Stimulated activated CD4-positive, alpha-beta T cell treated with anti-CD3 and anti-CD28 coated beads, TNF-alpha, amount 100 ng/mL, for 24 hours (primary cell): ENCODE results near the gene SRXN1.

ENCODE experiments used
- DNase-seq, 3 experiments: peaks; one replicate each; pipeline ENCODE4 v3.0.0-alpha.2; 2020; ENCODE audit warnings: low read depth in 3 of 3

Gene SRXN1

GRCh38 chr20:635893-636338 is 17.1 kb downstream of the SRXN1 start:
- DNase-seq, result no peak

GRCh38 chr20:635028-635892 is 17.7 kb downstream of the SRXN1 start:
- DNase-seq, result no peak

DNA sequence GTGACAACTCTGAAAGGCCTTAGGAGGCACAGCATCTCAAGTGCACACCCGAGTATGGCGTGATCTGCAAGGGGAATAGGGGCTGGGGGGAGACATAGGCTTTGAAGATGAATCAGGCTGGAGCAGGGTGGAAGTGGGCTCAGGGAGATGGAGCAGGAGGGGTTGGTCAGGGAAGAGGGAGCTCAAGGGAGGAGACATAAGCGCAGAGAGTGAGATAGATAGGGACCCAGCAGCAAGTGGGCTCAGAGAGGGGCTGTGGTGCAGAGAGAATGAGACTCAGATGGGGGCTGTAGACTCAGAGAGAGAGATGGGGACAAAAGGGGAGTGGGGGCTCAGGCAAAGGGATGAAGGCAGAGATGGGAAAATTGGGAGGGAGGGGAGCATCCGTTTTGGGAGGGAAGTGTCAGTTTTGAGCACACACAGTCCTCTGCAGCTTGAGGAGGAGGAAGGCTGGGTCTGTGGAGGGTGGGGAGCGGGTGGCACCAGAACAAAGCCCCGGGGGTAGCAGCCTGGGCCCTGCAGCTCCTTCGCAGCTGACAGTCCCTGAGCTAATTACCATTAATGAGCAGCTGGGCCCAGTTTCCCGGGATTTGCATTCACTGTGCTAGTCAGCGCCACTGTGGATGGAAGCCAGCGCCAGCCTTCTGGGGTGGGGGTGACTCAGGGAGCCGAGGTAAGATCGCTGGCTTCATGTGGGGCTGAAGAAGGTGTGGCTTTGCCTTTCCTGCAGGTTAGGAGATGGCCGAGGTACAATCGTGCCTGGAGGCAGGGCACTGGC is 18.7 kb downstream of the SRXN1 start:
- DNase-seq, result no peak

GRCh38 chr20:631101-631500 is 21.9 kb downstream of the SRXN1 start:
- DNase-seq, result no peak

GRCh38 chr20:626579-626978 is 26.4 kb downstream of the SRXN1 start:
- no peak for DNase-seq

GRCh38 chr20:625360-625932 is 27.6 kb downstream of the SRXN1 start:
- DNase-seq, result no peak

- DNase-seq, result no peak
Observed at GRCh38 chr20:623704-624103, 29.3 kb downstream of the SRXN1 start.

DNA sequence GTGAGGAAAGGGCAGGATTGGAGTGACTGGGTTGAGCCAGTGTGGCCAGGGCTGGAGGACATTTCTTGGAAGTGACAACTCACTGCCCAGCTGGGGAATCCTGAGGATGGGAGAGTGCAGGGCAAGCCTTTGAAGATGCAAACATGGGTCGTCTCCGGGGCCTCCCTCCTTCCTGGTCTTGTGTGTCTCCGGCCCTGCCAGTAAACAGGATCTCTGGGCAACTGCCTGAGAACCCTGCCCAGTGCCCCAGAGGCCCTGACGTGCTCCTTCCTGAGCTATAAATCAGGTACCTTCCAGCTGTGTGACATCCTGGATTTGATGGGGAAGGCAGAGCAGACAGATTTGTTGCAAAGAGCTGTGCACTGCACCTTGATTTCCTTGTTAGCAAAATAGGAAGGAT is 30.0 kb downstream of the SRXN1 start:
- no peak for DNase-seq

DNA sequence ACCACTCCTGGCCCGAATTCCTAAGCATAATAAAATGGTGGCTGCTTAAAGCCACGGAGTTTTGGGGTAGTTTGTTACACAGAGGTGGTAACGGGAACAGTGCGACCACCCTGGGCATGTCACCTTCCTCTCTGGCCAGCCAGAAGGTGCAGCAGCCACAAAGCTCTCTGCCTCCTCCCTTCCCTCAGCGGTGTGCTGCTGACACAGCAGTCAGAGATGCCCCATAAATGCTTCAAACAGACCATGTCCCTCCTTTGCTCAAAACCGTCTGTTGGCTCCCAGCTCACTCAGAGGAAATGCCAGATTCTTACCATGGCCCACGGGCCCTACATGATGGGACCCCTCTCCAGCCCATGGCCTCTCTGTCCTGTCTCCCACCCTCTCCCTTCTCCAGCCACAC is 30.8 kb downstream of the SRXN1 start:
- DNase-seq, result no peak

GRCh38 chr20:621125-621756 is 31.8 kb downstream of the SRXN1 start:
- DNase-seq, result no peak

- DNase-seq, result no peak
Observed at GRCh38 chr20:620246-620645, 32.8 kb downstream of the SRXN1 start.

DNA sequence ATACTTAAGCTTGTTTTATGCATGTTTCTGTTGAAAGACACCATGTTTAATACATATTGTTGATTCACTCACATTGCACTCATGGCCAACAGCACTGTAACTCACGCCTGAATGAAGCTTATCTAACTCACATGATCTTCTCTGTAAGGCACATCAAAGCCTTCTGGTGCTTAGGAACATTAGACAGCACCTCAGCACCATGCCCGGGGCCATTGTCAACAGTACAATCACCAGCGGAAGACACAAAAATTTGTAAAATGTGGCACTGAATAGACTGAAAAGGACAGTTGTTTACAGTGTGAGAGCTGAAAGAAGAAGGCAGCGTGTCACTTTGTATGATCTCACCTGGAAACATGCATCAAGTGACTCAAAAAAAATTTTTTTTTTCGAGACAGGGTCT is 34.0 kb downstream of the SRXN1 start:
- DNase-seq, result no peak

DNA sequence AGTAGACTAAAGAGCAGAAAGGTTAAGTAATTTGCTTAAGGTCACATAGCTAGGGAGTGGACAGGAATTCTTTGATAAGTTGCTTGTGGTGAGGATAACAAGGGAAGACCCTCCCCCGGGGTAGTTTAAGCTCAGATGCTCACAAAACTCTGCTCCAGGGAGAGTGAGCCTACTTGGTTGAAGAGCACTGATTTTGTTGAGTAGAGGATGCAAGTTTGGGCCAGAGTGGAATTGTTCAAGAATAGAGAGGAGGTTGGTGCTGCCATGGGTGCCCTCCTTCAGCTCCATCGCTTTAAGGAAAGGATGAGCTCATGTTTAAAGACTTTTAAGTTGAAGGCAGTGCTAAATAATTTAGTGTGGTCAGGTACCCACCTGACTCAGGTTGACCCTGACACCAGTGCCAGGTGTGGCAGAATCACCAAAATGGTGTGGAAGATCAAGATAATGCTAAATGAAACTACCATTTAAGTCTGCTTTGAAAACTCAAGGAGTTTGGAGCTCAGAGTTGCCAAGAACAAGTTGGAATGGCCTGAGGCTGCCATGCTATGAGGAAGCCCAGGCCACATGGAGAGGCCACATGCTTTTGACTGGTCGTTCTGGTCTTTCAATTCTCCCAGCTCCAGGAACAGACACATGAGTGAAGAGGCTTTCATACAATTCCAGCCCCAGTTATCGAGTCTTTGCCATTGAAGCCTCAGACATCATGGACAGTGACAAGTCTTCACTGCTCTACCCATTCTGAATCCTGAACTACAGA is 34.9 kb downstream of the SRXN1 start:
- no peak for DNase-seq

- DNase-seq, result no peak
Observed at GRCh38 chr20:615514-615913, 37.5 kb downstream of the SRXN1 start.

- no peak for DNase-seq
Observed at GRCh38 chr20:611843-612185, 41.2 kb downstream of the SRXN1 start.

DNA sequence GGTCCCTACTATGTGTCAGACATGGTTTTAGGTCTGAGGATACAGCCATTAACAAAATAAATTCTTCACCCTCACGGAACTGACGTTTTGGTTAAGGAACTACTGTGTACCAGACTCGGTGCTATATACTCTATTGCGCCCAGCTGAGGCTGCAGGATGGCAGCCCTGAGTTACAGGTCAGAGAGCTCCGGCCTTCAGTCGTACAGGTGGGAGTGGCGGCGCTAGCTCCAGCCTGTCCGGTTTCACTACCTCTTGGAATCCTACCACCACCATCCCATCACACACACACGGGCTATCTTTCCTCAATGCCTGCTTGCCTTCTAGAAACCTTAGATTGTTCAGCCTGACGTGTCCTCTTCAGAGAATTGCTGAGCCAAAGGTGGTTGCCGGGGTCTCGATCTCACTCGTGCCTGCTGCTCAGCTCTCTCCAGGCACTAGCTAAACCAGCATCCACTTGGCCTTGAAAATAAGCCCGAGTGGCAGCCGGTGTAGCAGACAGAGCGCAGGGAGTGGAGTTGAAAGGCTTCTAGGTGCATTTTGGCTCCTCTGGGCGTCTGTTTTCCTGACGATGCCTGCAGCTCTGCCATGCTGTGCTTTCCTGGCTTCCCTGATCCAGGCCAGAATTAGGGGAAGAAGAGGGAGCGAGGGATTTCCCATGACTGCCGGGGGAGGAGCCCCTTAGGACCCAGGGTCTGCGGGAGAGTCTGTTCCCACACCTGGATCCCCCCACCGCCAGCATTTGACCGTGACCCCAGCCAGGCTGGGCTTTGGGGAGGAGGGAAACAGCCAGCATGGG is 41.8 kb downstream of the SRXN1 start:
- no peak for DNase-seq

- peak in 1 of 3 experiments; percentile 30 for DNase-seq
Observed at GRCh38 chr20:610130-611046, 42.6 kb downstream of the SRXN1 start, which contains the start of gene TCF15. TCF15 (minus strand) TSS chr20:610309; CDS start chr20:610237, 72 bp downstream.

DNA sequence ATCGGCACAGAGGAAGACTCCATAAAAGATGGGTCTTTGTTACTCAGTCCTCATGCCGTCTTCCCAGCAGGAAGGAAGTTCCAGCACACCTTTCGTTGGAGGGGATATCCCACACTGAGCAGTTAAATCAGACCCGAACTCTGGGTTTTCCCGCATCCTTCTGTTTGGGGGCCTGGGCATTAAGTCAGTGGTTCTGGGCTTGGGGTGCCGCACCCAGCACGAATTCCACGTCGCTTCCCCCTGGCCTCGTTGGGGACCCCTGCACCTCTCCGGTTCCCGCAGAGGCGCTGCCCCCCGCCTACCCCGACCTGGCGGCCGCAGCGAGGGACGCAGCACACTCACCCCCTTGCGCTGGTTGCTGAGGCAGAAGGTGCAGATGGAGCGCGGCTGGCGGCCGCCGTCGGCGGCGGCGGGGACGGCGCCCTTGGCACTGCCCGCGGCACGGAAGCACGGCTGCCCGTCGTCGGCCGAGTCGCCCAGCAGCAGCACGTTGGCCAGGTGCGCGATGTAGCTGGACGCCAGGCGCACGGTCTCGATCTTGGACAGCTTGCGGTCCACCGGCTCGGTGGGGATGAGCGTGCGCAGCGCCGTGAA is 43.5 kb downstream of the SRXN1 start:
- DNase-seq, result no peak

- no peak for DNase-seq
Observed at GRCh38 chr20:608970-609369, 44.0 kb downstream of the SRXN1 start.
